HepG2 (cell line): Measurements from ENCODE around the gene DDX46. TPM values are rescaled to one million over a fixed set of nuclear protein-coding genes. Genes with fewer than 3 reads are reported as not detected.

Experiments
- ATAC-seq: fragments of 200-7000 bp; cut with Tn5 transposase; 3 replicates; pipeline ENCODE4 v1.9.1; 2020; ENCODE audit warnings: mild to moderate bottlenecking, moderate library complexity
- BruUV-seq: library from RNA; stranded (reverse); fragments of 400-500 nt; replicated peaks from 2 replicates; lab custom pipeline; 2021; lab: Mats Ljungman, UMichigan
- CTCF ChIA-PET: fragments of 300-600 bp; formaldehyde crosslinking; extraction: SDS; loops from one replicate; lab custom pipeline; 2021; ENCODE audit warnings: low total read pairs, inconsistent platforms, low intra/inter-chr PET ratio; lab: Yijun Ruan, JAX
- POLR2A ChIA-PET: fragments of 350-600 bp; sonication (Branson Sonifier 250); formaldehyde crosslinking; loops from one replicate; lab custom pipeline; 2020; ENCODE audit warnings: antibody characterized with exemption, inconsistent platforms; lab: Yijun Ruan, JAX
- DNase-seq: peaks from one replicate; pipeline ENCODE4 v3.0.0-alpha.2; 2015; ENCODE audit warnings: low spot score
- FAIRE-seq: peaks from 3 replicates; lab custom pipeline; 2011; peaks lifted over from hg19 to GRCh38; lab: Jason Lieb, UNC
- H2AFZ ChIP-seq: one replicate; pipeline ENCODE4 v1.6.1; 2011; ENCODE audit warnings: low read length, inconsistent platforms
- H3K27ac ChIP-seq: fragments of 300-600 bp; 3 replicates; pipeline ENCODE4 v1.8.0; 2011; ENCODE audit warnings: mixed run types, mild to moderate bottlenecking, mixed read lengths, low read length, inconsistent platforms; ENCODE audit not compliant: insufficient read depth; ENCODE audit errors: extremely low read length
- H3K27me3 ChIP-seq, 2 experiments: fragments of 200-600 bp in 1 of 2; 2 replicates in 1 of 2; 3 replicates in 1 of 2; pipeline versions ENCODE4 v1.6.0 to v1.8.0; 2011; ENCODE audit warnings: low read length in 2 of 2, mild to moderate bottlenecking in 2 of 2, moderate library complexity in 2 of 2, inconsistent platforms in 1 of 2; ENCODE audit not compliant: insufficient read depth in 2 of 2, control insufficient read depth in 1 of 2
- H3K36me3 ChIP-seq, 2 experiments: fragments of 200-600 bp in 1 of 2; replicated peaks in 1 of 2; 2 replicates in 1 of 2; 3 replicates in 1 of 2; pipeline versions ENCODE4 v1.5.1 to v1.8.0; 2011; ENCODE audit warnings: low read length in 2 of 2, inconsistent platforms in 1 of 2; ENCODE audit not compliant: insufficient read depth in 2 of 2, control insufficient read depth in 1 of 2
- H3K4me1 ChIP-seq: 2 replicates; pipeline ENCODE4 v1.5.1; 2012; ENCODE audit warnings: low read length, inconsistent platforms; ENCODE audit not compliant: insufficient read depth
- H3K4me2 ChIP-seq: 2 replicates; pipeline ENCODE4 v1.6.0; 2011; ENCODE audit warnings: low read depth, low read length, inconsistent platforms
- H3K4me3 ChIP-seq, 3 experiments: fragments of 200-600 bp in 1 of 3; sonication (generic), shearing (Covaris generic) in 1 of 3; replicated peaks in 1 of 3; 2 replicates each; pipeline ENCODE4 v1.5.1; 2011 to 2016; ENCODE audit warnings: low read length in 3 of 3, inconsistent platforms in 2 of 3, low read depth in 2 of 3, mild to moderate bottlenecking in 2 of 3, control low read depth in 1 of 3, mixed read lengths in 1 of 3; ENCODE audit not compliant: insufficient read depth in 1 of 3
- H3K79me2 ChIP-seq: one replicate; pipeline ENCODE4 v1.6.1; 2011; ENCODE audit warnings: low read length, inconsistent platforms; ENCODE audit not compliant: insufficient read depth
- H3K9ac ChIP-seq: 2 replicates; pipeline ENCODE4 v1.6.0; 2011; ENCODE audit warnings: mild to moderate bottlenecking, low read depth, low read length, inconsistent platforms; ENCODE audit not compliant: insufficient read depth
- H3K9me3 ChIP-seq: 2 replicates; pipeline ENCODE4 v1.5.1; 2012; ENCODE audit warnings: mild to moderate bottlenecking, low read length
- H4K20me1 ChIP-seq: 2 replicates; pipeline ENCODE4 v1.6.0; 2011; ENCODE audit warnings: inconsistent platforms, mild to moderate bottlenecking, low read length, moderate library complexity; ENCODE audit not compliant: insufficient read depth
- CEBPB ChIP-seq: IDR thresholded peaks from 2 replicates; pipeline ENCODE4 v1.6.1; 2011; ENCODE audit warnings: low read depth, low read length, improper control_type of control experiment, borderline replicate concordance
- CEBPG ChIP-seq: IDR thresholded peaks from 2 replicates; pipeline ENCODE4 v1.6.1; 2016
- HOXA3 ChIP-seq: sonication (generic); formaldehyde crosslinking; IDR thresholded peaks from 2 replicates; pipeline ENCODE4 v1.5.0; 2020; ENCODE audit warnings: missing genetic modification reagents
- KDM4B ChIP-seq: sonication (generic); formaldehyde crosslinking; IDR thresholded peaks from 2 replicates; pipeline ENCODE4 v1.4.0; 2020; ENCODE audit warnings: missing genetic modification reagents
- NFIB ChIP-seq: sonication (generic); formaldehyde crosslinking; IDR thresholded peaks from 2 replicates; pipeline ENCODE4 v1.9.0; 2021; ENCODE audit warnings: missing genetic modification reagents, mild to moderate bottlenecking, borderline replicate concordance
- NFYC ChIP-seq: IDR thresholded peaks from 2 replicates; pipeline ENCODE4 v1.6.1; 2016; ENCODE audit warnings: missing genetic modification reagents, missing compliant biosample characterization
- ZMYM4 ChIP-seq: sonication (generic); formaldehyde crosslinking; IDR thresholded peaks from 2 replicates; pipeline ENCODE4 v1.8.1; 2023; ENCODE audit warnings: mild to moderate bottlenecking, missing genetic modification reagents
- ZNF234 ChIP-seq: sonication (generic); formaldehyde crosslinking; conservative IDR thresholded peaks from 2 replicates; pipeline ENCODE4 v1.5.1; 2020; ENCODE audit warnings: mild to moderate bottlenecking, missing genetic modification reagents
- ZNF672 ChIP-seq: sonication (generic); formaldehyde crosslinking; IDR thresholded peaks from 2 replicates; pipeline ENCODE4 v1.8.1; 2022; ENCODE audit warnings: missing genetic modification reagents
- WGBS: methylation state at CpG from one replicate; pipeline ENCODE4 v1.1.6; 2017; ENCODE audit warnings: low lambda C conversion rate; 5-methylcytosine and 5-hydroxymethylcytosine counted together
- in situ Hi-C: cut with HindIII; loops from 2 replicates; pipeline ENCODE4 v1.10.0; 2017; ENCODE audit warnings: low pct_unique_long_range_greater_than_20kb; ENCODE audit not compliant: extremely low pct_ligation_motif_present
- intact Hi-C: fragments of 100-400 bp; cut with micrococcal nuclease; formaldehyde crosslinking; loops from one replicate; pipeline ENCODE4 v1.10.0; 2022; ENCODE audit not compliant: unreplicated experiment
- polyA plus RNA-seq, 8 experiments: library from polyadenylated mRNA; depleted of rRNA in 3 of 8; stranded (reverse) in 7 of 8; unstranded in 1 of 8; fragments of >200 nt; fragmentation: Illumina TruSeq in 4 of 8; extraction: Trizol in 4 of 8; gene quantifications; 2 replicates each; pipeline versions ENCODE4 v1.2.1 to v1.2.3, GENCODE V29; 2011 to 2016; ENCODE audit warnings: low read depth in 4 of 8, missing spikeins in 1 of 8, mixed read lengths in 1 of 8; ENCODE audit not compliant: insufficient read depth in 1 of 8
- total RNA-seq, 5 experiments: library from RNA; depleted of rRNA; stranded (reverse); fragments of >200 nt; fragmentation: Illumina TruSeq; extraction: Trizol; gene quantifications; 2 replicates each; pipeline ENCODE4 v1.2.3, GENCODE V29; 2016; ENCODE audit warnings: low read depth in 1 of 5
- TF ChIP-seq, protein P1 (sequence below): sonication (generic); formaldehyde crosslinking; IDR thresholded peaks from 2 replicates; pipeline ENCODE4 v1.4.0; 2020; ENCODE audit warnings: mild to moderate bottlenecking, missing genetic modification reagents
- TF ChIP-seq, protein P2 (sequence below): sonication (generic); formaldehyde crosslinking; IDR thresholded peaks from 2 replicates; pipeline ENCODE4 v1.4.0; 2020; ENCODE audit warnings: low read depth, mild to moderate bottlenecking, missing genetic modification reagents
- TF ChIP-seq, protein P3 (sequence below): sonication (generic); formaldehyde crosslinking; IDR thresholded peaks from 2 replicates; pipeline ENCODE4 v1.8.1; 2023; ENCODE audit warnings: missing genetic modification reagents, inconsistent platforms, borderline replicate concordance
- TF ChIP-seq, protein P4 (sequence below), 2 experiments: fragments of 450-650 bp in 1 of 2; sonication (generic) in 1 of 2; formaldehyde crosslinking; IDR thresholded peaks; 2 replicates each; pipeline versions ENCODE4 v1.5.0 to v1.8.0; 2020 to 2022; ENCODE audit warnings: mild to moderate bottlenecking in 1 of 2, missing genetic modification reagents in 1 of 2

The DDX46 gene
- total and polyA plus RNA-seq, 2 of the 13 experiments (the other 11 are each of a cell fraction or from before 2014, with no cell fraction given): 27.3 to 59.3 TPM

DNA sequence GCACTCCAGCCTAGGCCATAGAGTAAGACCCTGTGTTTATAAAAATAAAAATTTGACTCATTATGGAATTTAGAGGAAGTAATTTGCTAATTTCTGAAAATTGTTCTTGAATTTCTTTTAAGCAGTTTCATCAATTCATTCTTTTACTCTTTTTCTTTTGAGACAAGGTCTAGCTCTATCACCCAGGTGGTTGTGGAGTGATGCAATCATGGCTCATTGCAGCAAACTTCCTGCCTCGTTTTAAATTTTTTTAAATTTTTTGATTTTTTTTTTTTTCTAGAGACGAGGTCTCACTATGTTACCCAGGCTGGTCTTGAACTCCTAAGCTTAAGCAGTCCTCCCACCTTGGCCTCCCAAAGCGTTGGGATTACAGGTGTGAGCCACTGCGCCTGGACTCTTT lies 23.3 kb upstream of the DDX46 start:
- ChIA-PET CTCF (no interaction called here), POLR2A (interaction anchor here (1.1 kb wide), 1 partner anchor 23 kb away, joined by 3 read pairs; the partner anchor contains the start of gene DDX46)
- no peaks in the 10 kb centered on the region for H4K20me1 ChIP-seq
- H3K36me3 ChIP-seq: no peaks in the 10 kb centered on the region
- TF ChIP-seq, protein P1, sequence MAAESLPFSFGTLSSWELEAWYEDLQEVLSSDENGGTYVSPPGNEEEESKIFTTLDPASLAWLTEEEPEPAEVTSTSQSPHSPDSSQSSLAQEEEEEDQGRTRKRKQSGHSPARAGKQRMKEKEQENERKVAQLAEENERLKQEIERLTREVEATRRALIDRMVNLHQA (CRISPR knock-in tag): no peak
- TF ChIP-seq CEBPB (peak; percentile 77), CEBPG (CRISPR knock-in tag) (peak; percentile 67), NFYC (CRISPR knock-in tag) (no peak), NFIB (CRISPR knock-in tag) (no peak), ZNF234 (CRISPR knock-in tag) (no peak), ZMYM4 (CRISPR knock-in tag) (no peak), KDM4B (CRISPR knock-in tag) (no peak), HOXA3 (CRISPR knock-in tag) (no peak), ZNF672 (CRISPR knock-in tag) (no peak)
- TF ChIP-seq, protein P2, sequence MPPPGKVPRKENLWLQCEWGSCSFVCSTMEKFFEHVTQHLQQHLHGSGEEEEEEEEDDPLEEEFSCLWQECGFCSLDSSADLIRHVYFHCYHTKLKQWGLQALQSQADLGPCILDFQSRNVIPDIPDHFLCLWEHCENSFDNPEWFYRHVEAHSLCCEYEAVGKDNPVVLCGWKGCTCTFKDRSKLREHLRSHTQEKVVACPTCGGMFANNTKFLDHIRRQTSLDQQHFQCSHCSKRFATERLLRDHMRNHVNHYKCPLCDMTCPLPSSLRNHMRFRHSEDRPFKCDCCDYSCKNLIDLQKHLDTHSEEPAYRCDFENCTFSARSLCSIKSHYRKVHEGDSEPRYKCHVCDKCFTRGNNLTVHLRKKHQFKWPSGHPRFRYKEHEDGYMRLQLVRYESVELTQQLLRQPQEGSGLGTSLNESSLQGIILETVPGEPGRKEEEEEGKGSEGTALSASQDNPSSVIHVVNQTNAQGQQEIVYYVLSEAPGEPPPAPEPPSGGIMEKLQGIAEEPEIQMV (CRISPR knock-in tag): no peak
- TF ChIP-seq, protein P3, sequence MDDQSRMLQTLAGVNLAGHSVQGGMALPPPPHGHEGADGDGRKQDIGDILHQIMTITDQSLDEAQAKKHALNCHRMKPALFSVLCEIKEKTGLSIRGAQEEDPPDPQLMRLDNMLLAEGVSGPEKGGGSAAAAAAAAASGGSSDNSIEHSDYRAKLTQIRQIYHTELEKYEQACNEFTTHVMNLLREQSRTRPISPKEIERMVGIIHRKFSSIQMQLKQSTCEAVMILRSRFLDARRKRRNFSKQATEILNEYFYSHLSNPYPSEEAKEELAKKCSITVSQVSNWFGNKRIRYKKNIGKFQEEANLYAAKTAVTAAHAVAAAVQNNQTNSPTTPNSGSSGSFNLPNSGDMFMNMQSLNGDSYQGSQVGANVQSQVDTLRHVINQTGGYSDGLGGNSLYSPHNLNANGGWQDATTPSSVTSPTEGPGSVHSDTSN (CRISPR knock-in tag): no peak
- TF ChIP-seq, protein P4, sequence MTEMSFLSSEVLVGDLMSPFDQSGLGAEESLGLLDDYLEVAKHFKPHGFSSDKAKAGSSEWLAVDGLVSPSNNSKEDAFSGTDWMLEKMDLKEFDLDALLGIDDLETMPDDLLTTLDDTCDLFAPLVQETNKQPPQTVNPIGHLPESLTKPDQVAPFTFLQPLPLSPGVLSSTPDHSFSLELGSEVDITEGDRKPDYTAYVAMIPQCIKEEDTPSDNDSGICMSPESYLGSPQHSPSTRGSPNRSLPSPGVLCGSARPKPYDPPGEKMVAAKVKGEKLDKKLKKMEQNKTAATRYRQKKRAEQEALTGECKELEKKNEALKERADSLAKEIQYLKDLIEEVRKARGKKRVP (CRISPR knock-in tag; IDR thresholded peaks at IDR 0.05): peak in 1 of 2 experiments; percentile 54; a peak in 2 of 4 replicates
- no peaks in the 10 kb centered on the region for H3K9me3 ChIP-seq
- H3K27ac ChIP-seq: no peak overlapping the region
- FAIRE-seq (peak; percentile 4), ATAC-seq (no peak), DNase-seq (no peak)
- intact Hi-C loops: loop anchor here (10.0 kb wide), 1 partner anchor 120 kb away; no protein-coding TSS in a partner anchor
- H2AFZ ChIP-seq: no peak overlapping the region
- peaks cover 25% of the 10 kb centered on the region for H3K4me1 ChIP-seq
- H3K4me2 ChIP-seq: peak overlapping the region; percentile 12; the same call in 1 of the 2 replicates
- no peaks in the 10 kb centered on the region; a peak in 1 of 5 replicates for H3K27me3 ChIP-seq
- H3K9ac ChIP-seq: no peak overlapping the region
- no TSS peak for BruUV-seq
- H3K4me3 ChIP-seq: no peak overlapping the region
- in situ Hi-C loops: no loop called here
- 41% methylated on average over 4 of the region's 4 CpGs for WGBS
- H3K79me2 ChIP-seq: peaks cover 17% of the 10 kb centered on the region
